HG02981 (cell line): ENCODE measurements around the gene C2CD4C.
"Not testable (repeated sequence)": the region's sequence is repeated elsewhere in the genome, so short reads cannot be mapped to it uniquely, and the experiment has no call there.

ENCODE experiments used
- ATAC-seq: cut with Tn5 transposase; IDR thresholded peaks from one replicate; pipeline ENCODE4 v1.9.1; 2021; ENCODE audit warnings: mild to moderate bottlenecking, moderate library complexity; ENCODE audit not compliant: unreplicated experiment

The C2CD4C gene

DNA sequence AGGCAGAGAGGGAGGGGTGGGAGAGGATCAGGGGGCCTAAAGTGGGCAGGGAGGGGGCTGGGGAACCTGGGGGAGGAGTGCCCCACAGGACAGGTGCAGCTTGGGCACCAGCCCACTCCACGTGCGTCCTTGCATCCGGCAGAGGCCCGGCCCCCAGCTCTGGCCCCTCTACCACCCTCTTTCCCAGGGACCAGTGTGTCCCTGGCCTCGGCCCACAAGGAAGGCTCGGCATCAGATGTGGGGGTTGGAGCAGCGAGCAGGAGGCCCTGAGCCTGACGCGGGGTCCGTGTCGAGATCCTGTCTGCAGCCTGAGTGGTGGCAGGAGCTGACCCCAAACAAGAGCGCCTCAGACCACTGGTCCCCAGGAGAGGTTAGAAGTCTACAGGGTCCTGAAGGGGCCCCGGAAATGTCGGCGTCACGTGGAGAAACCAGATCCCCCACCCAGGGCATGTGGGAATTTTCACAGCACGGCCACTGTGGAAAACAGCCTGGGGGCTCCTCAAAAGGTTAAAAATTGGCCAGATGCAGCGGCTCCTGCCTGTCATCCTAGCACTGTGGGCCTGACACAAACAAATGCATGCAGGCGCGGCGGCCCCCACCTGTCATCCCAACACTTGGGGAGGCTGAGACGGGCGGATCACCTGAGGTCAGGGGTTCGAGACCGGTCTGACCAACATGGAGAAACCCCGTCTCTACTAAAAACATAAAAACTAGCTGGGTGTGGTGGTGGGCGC, 30.4 kb upstream of the C2CD4C start:
- ATAC-seq = no peak

DNA sequence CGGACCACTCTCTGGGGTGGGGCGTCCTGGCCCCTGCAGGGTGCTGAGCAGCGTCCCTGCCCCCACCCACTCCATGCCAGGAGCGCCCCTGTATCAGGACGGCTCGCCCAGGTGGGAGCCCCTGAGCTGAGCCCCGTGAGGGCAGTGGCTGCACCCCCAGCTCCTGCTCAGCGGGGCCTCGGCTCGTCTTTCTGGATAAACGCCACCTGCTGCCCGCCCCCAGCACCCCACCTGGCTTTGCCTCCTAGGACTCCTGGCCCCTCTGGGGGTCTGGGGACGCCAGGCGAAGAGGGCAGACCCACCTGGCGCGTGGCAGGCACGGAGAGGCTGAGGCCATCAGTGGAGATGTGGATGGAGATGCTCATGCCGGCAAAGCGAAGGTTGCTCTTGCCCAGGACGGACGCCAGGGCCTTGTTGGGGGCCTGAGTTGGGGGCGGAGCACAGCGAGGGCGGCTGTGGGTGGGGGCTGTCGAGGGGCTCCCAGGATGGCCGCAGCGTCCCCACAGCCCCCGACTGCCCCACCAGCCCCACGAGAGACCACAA, 29.5 kb upstream of the C2CD4C start:
- ATAC-seq = no peak

DNA sequence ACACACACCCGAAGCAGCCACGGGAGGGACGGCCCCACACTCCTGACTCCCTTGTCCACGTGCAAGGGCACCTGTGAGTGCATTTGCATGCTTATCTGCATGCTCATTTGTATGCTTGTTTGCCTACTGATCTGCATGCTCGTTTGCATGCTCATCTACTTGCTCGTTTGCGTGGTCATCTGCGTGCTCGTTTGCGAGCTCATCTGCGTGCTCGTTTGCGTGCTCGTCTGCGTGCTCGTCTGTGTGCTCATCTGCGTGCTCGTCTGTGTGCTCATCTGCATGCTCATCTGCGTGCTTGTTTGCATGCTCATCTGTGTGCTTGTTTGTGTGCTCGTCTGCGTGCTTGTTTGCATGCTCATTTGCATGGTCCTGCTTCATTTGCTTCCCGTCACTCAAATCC, 28.1 kb upstream of the C2CD4C start:
- no peak for ATAC-seq

DNA sequence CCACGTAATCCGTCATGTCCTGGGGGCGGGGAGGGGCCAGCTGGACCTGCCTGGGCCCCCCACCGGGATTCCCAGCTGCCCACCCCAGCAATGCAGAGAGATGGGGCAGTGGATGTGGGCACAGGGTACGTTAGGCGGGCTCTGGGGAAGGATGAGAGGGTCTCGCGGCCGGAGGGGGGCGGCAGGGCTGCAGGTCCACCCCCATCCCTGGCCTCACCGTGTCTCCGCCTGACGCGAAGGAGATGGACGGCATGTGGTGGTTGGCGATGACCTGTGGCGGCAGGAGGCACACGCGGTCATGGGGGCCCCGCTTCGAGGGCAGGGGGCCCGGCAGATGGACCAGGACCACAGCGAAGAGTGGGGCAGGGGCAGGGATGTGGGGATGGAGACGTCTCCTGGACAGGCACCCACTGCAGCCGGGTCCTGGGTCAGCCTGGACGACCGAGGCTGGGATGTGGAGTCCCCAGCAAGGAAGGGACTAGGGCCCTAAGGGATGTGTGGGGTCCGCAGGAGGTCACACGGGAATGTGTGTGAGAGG, 27.5 kb upstream of the C2CD4C start:
- ATAC-seq = no peak

DNA sequence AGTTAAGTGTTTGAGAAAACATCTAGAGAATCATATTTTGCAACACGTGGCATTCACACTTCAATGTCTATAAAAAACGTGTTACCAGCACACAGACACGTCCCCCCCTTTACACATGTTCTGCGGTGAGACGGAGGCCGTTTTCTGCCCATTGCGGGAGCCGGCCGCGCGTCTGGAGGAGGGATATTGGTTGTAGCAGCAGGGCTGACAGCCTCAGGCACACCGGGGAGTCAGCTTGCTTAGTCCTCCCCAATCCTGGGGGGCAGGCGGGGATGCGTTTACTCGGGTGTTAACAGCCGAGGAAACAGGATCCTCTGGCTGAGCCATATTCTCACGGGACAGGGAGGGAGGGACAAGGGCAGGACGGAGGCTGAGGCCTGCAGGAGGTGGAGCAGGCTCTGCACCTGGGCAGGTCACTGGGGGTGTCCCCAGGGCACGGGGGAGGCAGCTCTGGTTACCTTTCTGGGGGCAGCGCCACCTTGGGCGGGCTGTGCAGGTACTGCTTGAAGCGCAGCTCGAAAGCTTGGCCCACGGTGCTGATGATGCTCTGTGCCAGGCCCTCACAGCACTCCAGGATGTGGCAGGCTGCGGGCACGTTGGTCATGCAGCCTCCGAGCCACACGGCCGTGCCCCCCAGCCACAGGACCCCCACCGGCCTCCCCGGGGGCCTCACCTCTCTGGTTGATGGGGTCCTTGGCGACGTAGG, 26.9 kb upstream of the C2CD4C start:
- ATAC-seq = no peak

DNA sequence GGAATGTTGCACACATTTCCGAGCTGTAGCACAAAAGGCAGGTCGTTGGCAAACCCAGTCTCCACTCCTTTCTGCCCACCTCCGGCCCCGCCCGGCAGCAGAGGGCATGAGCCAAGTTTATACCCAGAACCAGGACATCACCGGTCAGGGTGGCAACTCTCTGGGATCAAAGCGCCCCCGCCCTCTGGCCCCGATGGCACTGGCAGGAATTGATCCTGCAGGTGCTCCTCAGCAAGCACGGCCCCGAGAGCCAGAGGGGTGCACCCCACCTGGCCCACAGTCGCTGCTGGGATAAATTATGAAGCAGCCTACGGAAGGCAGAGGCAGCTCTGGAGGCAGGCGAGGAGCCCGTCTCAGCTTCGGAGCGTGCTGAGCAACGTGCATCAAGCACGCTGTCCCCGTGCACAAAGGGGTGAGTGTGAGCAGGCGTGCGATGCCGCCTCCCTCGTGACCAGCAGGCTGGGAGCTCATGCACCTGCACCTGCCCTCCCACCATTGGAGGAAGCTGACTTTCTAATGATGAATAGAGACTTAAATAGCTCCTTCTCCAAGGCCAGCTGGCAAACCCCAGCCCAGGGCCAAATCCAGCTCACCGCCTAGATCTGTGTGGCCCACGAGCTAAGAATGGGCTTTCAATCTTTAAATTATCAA, 26.2 kb upstream of the C2CD4C start:
- no peak for ATAC-seq

DNA sequence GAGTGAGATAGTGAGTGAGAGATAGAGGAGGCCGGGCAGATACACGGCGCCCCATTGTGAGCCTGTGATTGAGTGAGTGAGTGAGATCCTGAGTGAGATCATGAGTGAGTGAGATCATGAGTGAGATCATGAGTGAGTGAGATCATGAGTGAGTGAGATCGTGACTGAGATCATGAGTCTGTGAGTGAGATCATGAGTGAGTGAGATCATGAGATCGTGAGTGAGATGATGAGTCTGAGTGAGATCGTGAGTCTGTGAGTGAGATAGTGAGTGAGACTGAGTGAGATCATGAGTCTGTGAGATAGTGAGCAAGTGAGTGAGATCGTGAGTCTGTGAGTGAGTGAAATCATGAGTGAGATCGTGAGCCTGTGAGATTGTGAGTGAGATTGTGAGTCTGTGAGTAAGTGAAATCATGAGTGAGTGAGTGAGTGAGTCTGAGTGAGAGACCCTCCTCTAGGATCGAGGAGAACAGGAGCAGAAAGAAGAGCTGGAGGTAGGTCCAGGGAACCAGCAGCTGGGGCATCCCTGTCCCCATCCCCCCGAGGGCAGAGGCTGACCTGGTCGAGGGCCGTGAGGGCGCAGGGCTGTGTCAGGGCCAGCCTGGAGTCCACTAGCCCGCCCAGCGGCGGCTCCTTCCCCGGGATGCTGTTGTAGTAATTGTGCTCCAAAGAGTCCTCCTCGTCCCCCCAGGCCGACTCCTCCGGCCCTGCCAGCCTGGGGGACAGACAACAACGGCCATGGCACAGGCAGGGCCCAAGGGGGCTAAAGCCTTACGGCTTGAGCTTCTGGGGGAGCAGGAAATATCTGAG, 25.4 kb upstream of the C2CD4C start:
- ATAC-seq = no peak

DNA sequence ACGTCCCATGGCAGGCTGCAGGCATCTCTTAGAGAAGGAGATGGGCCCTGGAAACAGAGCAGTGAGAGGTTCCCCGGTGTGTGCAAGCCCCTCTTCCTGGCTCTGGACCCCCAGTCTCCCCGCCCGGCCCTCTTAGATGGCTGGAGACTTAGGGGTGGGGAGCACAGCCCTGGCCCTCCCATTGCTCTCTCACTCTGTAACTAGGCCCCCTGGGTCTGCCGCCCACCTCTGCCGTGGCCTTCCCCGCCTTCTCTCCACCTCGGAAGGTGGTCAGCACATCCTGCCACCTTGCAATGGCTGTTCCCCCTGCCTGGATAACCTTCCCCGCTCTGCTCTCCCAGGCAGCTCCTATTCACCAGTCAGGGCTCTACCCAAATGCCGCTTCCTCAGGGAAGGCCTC, 21.8 kb upstream of the C2CD4C start:
- ATAC-seq = no peak

DNA sequence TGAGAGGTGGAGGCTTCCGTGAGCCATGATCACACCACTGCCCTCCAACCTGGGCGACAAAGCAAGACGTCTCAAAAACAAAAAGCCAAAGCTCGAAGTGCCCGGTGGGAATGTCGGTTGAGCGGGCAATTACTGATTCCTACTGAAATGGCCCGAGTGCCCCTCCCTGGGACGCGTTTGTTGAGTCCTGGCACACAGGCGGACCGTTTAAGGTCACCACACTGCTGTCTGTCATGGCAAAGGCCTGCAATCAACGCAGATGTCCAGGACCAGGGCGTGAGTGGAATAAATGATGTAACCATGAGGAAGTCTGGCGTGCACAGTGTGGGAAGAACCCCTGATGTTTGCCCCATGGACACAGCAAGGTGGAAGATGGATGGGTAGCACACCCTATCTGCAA, 19.2 kb upstream of the C2CD4C start:
- no peak for ATAC-seq

DNA sequence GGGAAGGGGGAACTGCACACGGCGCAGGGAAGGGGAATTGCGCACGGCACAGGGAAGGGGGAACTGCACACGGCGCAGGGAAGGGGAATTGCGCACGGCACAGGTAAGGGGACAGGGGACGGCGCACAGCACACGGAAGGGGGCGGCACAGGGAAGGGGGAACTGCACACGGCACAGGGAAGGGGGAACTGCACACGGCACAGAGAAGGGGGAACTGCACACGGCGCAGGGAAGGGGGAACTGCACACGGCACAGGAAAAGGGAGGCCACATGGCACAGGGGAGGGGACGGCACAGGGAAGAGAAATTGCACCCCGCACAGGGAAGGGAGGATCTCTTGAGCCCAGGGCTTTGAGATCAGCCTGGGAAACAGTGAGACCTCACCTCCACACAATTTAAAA, 18.7 kb upstream of the C2CD4C start:
- not testable (repeated sequence) for ATAC-seq

DNA sequence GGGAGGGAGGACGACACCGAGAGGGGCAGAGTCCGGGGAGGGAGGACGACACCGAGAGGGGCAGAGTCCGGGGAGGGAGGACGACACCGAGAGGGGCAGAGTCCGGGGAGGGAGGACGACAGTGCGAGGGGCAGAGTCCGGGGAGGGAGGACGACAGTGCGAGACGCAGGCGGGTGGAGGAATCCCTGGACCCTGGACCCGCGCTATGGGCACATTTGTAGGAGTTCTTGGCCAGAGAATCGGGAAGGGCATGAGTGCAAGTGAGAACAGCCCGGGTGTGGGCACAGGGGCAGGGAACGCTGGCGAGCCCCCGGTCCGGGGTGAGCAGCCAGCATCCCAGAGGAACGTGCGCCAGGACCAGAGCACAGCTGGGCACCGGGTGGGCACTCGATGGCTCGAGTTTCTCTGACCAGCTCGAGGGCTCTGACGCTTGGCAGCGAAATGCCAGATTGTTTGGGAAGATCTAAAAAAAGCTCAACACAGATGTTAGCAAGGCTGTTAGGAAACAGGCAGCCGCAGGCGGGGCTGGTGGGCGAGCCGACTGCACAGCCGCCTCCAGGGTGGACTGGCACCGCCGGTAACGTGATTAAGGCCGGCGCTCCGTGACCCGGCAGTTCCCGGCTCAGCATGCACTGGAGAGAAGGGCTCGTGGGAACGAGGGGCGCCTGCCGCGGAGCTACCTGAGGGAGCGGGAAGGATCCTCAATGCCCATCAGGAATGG, 17.9 kb upstream of the C2CD4C start:
- ATAC-seq = no peak

DNA sequence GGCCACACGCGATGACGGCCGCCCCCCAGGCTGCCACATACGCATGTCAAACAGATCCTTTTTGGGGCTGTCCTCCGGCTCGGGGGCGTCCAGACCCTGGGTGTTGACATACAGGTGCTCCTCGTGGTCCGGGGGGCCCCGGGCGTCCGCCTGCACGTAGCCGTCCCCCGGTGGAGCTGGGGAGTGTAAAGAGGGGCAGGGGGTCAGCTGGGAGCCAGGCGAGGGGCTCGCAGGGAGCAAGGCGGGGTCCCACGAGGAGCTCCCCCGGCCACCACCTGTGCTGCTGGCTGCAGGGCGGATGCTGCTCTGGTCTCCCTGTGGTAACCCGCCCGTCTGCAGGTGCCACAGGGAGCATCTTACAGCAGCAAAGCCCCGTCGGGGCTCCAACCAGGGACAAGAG, 16.1 kb upstream of the C2CD4C start:
- no peak for ATAC-seq

DNA sequence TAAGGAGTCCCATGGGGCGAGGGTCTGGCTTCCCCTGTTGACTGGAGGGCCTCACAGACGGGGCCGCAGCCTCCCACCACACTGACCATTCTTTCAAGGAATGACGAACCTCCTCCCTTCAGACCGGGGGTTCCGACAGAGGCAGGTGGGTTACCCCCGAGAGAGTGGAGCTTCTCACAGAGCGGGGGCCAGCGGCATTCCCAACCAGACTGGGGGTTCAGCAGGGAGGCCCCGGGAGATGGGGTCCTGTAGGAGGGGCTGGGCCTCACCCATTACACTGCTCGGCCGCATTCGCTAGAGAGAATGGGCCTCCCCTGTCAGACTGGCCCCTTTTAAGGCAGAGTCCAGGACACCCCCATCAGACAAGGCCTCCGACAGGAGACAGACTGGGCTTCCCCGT, 15.6 kb upstream of the C2CD4C start:
- no peak for ATAC-seq

DNA sequence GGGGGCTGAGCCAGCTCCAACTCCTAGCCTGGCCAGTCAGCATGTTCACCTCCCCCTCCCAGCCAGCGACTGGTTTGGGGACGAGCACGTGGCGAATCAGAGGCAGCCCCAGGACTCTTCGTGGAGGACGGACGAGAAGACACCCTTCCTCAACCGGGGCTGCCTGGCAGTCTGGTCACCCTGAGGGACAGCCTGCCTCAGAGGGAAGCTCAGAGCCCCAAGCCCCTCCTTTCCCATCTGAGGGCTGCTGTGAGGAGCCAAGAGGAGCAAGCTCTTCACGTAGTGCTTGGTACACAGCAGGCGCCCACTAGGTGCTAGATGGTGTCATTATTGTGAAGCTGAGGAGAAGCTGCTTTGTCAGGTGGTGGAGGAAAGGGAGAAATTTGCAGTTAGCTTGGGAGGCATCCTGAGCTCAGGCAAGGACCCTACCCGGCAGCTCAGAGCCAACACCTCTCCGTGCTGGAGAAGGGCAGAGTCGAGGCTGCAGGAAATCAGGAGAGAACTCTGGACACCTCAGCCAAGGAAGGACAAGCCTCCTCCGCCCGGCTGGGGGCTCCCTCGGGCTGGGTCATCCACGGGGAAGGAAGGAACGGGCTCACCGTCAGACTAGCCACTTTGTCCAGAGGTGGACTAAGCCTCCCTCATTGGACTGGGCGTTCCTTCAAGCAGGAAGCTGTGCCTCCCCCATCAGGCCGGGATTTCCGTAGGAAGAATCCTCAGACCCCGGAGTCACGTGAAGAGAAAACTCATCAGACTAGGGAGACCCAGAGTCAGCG, 14.9 kb upstream of the C2CD4C start:
- ATAC-seq = no peak

DNA sequence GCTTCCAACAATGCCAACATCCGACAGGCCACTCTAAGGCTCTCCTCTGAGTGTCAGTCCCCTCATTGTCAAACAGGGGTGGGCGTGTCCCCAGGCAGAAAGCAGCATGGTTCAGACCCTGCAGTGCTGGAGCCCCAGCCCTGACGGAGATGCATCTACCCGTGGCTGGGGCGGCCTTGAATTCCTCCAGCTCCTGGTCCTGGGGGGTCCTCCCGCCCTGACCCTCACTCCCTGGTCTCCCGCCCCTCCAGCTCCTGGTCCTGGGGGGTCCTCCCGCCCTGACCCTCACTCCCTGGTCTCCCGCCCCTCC, 13.9 kb upstream of the C2CD4C start:
- ATAC-seq = not testable (repeated sequence)

DNA sequence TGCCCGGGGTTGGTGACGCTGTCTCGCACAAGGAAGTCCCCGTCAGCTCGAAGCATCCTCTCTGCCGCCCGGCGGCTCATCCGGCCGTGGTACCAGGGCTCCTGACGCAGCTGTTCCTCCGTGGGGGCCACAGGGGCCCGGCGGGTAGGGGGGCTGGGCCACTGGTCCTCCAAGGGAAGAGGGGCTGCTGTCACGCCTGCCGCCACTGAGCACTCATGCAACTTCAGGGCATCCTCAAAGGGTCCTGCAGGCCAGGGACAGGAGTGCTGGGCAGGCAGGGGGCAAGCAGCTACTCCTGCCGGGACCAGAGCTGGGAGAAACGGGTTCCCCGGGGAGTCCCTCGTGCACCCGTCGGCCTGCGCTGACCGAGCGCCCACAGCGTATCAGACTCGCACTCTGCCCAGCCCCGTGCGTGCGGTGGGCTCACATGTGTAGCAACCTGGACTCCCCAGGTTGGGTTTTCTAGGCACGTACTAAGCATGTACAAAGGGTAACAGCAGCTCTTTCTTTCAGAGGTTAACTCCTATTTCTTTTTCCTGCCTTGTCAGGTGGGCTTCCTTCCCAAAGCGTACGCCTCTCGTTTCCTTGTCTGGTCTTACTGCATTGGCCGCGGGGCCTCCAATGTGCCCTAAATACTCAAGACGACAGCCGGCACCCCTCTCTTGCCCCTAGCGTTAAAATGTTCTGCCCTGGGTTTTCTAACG, 13.4 kb upstream of the C2CD4C start:
- ATAC-seq = no peak

DNA sequence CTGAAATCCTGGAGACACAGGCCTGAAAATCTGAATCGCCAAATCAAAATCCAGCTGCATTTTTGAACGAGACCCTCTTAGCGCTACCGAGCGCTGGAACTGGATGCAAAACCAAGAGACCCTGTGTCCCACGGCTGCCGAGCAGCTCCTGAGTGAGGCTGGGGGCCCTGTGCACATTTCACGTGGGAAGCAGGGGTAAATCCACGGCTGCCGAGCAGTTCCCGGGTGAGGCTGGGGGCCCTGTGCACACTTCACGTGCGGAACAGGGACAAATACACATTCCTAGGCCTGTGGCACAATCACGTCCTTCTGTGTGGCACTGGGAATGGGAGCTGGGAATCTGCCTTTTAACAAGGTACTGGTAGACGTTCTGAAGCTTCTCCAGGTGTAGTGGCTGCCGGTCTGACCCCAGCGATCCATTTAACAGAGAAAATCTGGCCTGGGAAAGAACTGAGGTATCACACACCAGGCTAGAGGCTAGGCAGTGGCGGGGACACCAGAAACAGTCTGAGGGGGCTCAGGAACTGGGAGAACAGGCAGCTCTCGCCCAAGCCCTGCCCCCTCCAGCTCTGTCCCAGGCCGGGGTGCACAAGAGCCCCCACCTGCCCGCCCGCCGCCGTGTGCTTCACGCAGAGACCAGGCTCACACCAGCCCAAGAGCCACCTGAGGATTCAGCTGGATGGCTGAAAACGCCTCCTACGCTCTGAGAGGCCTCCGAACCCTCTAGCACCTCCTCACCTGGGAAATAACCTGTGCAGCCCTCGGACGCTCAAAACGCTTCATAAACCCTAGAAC, 11.0 kb upstream of the C2CD4C start:
- ATAC-seq = no peak
